Measurements from ENCODE around the gene CCDC192.

The CCDC192 gene

GRCh38 chr5:127957701-127958239 lies 254.6 kb downstream of the CCDC192 start:
- no peaks in the 10 kb centered on the region for H4K20me1 ChIP-seq (ENCODE audit: low read depth, low read length)
- H3K27ac ChIP-seq (ENCODE audit: low read depth, low read length), result no peak overlapping the region
- no peak overlapping the region for H3K4me2 ChIP-seq (ENCODE audit: low read depth, low read length, poor library complexity, severe bottlenecking)
- no peak overlapping the region for H3K9ac ChIP-seq (ENCODE audit: low read length)
- 0 out of 2 replicates have a peak, but pooled peaks cover 3% of the 10 kb centered on the region for H3K36me3 ChIP-seq (ENCODE audit: low read length)
- TF ChIP-seq, protein P1, sequence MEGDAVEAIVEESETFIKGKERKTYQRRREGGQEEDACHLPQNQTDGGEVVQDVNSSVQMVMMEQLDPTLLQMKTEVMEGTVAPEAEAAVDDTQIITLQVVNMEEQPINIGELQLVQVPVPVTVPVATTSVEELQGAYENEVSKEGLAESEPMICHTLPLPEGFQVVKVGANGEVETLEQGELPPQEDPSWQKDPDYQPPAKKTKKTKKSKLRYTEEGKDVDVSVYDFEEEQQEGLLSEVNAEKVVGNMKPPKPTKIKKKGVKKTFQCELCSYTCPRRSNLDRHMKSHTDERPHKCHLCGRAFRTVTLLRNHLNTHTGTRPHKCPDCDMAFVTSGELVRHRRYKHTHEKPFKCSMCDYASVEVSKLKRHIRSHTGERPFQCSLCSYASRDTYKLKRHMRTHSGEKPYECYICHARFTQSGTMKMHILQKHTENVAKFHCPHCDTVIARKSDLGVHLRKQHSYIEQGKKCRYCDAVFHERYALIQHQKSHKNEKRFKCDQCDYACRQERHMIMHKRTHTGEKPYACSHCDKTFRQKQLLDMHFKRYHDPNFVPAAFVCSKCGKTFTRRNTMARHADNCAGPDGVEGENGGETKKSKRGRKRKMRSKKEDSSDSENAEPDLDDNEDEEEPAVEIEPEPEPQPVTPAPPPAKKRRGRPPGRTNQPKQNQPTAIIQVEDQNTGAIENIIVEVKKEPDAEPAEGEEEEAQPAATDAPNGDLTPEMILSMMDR (IDR thresholded peaks at IDR 0.05; ENCODE audit: insufficient read depth, low read length, poor library complexity, severe bottlenecking), result no peak
- TF ChIP-seq EZH2phosphoT487 (conservative IDR thresholded peaks at IDR 0.05; ENCODE audit: low read length), result no peak
- H2AFZ ChIP-seq (ENCODE audit: low read depth, low read length, severe bottlenecking), result no peak overlapping the region
- H3F3A ChIP-seq (ENCODE audit: insufficient read depth), result no peaks in the 10 kb centered on the region
- H3K9me2 ChIP-seq (replicated peaks; ENCODE audit: insufficient read depth, low read length), result no peaks in the 10 kb centered on the region
- no peaks in the 10 kb centered on the region for H3K27me3 ChIP-seq (ENCODE audit: low read length)
- no peaks in the 10 kb centered on the region for H3K79me2 ChIP-seq (ENCODE audit: insufficient read depth, low read length)
- H3K4me3 ChIP-seq (ENCODE audit: insufficient read depth, low read length, poor library complexity, severe bottlenecking), result no peak overlapping the region
- H3K9me3 ChIP-seq (ENCODE audit: insufficient read depth, low read length), result no peaks in the 10 kb centered on the region

GRCh38 chr5:127958421-127959011 lies 255.3 kb downstream of the CCDC192 start:
- Histone ChIP-seq H3K79me2 (ENCODE audit: insufficient read depth, low read length) (no peaks in the 10 kb centered on the region), H4K20me1 (ENCODE audit: low read depth, low read length) (no peaks in the 10 kb centered on the region)

DNA sequence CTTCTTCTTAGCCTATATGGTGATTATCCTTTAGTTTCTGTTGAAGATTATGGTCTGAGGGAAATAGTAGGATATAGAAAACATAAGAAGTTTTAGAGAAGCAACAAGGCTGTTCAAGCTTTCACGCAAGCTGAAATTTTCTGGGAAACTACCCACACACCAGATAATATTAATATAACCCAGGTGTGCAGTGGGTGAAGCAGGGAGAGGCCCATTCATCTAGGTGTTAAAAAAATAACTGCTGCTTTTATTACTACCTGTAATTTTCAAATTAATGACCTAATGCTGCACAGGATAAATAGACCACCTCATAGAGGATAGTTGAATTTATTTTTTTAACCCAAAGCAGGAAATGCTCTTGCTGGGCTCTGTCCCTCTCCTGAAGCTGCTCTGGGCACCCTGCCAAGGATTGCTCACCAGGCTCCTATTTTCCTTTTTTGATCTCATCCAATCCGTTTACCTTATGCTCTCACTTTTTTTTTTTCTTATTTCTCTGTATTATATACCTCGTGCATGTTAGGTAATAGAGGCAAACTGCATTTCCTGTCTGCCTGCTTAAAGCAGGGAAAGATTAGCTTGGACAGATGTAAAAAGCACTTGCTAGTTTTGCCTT lies 256.1 kb downstream of the CCDC192 start:
- TF ChIP-seq, protein P1 (IDR thresholded peaks at IDR 0.05; ENCODE audit: insufficient read depth, low read length, poor library complexity, severe bottlenecking), result no peak
- TF ChIP-seq EZH2phosphoT487 (conservative IDR thresholded peaks at IDR 0.05; ENCODE audit: low read length), result no peak
- no peak overlapping the region for H3K27ac ChIP-seq (ENCODE audit: low read depth, low read length)
- H3K9me3 ChIP-seq (ENCODE audit: insufficient read depth, low read length), result no peaks in the 10 kb centered on the region
- H3F3A ChIP-seq (ENCODE audit: insufficient read depth), result no peaks in the 10 kb centered on the region
- H3K36me3 ChIP-seq (ENCODE audit: low read length), result 0 out of 2 replicates have a peak, but pooled peaks cover 3% of the 10 kb centered on the region
- no peak overlapping the region for H2AFZ ChIP-seq (ENCODE audit: low read depth, low read length, severe bottlenecking)
- no peak overlapping the region for H3K4me2 ChIP-seq (ENCODE audit: low read depth, low read length, poor library complexity, severe bottlenecking)
- no peak overlapping the region for H3K9ac ChIP-seq (ENCODE audit: low read length)
- no peaks in the 10 kb centered on the region for H3K79me2 ChIP-seq (ENCODE audit: insufficient read depth, low read length)
- no peaks in the 10 kb centered on the region for H3K27me3 ChIP-seq (ENCODE audit: low read length)
- no peaks in the 10 kb centered on the region for H3K9me2 ChIP-seq (replicated peaks; ENCODE audit: insufficient read depth, low read length)
- H4K20me1 ChIP-seq (ENCODE audit: low read depth, low read length), result no peaks in the 10 kb centered on the region
- H3K4me3 ChIP-seq (ENCODE audit: insufficient read depth, low read length, poor library complexity, severe bottlenecking), result no peak overlapping the region

More at GRCh38 chr5:127958421-127959011, 255.3 kb downstream of the CCDC192 start:
- Histone ChIP-seq H3F3A (ENCODE audit: insufficient read depth) (no peaks in the 10 kb centered on the region), H2AFZ (ENCODE audit: low read depth, low read length, severe bottlenecking) (no peak overlapping the region), H3K36me3 (ENCODE audit: low read length) (0 out of 2 replicates have a peak, but pooled peaks cover 3% of the 10 kb centered on the region), H3K27me3 (ENCODE audit: low read length) (no peaks in the 10 kb centered on the region), H3K27ac (ENCODE audit: low read depth, low read length) (no peak overlapping the region), H3K9ac (ENCODE audit: low read length) (no peak overlapping the region), H3K9me3 (ENCODE audit: insufficient read depth, low read length) (no peaks in the 10 kb centered on the region), H3K9me2 (replicated peaks; ENCODE audit: insufficient read depth, low read length) (no peaks in the 10 kb centered on the region), H3K4me3 (ENCODE audit: insufficient read depth, low read length, poor library complexity, severe bottlenecking) (no peak overlapping the region), H3K4me2 (ENCODE audit: low read depth, low read length, poor library complexity, severe bottlenecking) (no peak overlapping the region)
- TF ChIP-seq, protein P1 (IDR thresholded peaks at IDR 0.05; ENCODE audit: insufficient read depth, low read length, poor library complexity, severe bottlenecking), result no peak
- TF ChIP-seq EZH2phosphoT487 (conservative IDR thresholded peaks at IDR 0.05; ENCODE audit: low read length), result no peak

Measured in SU-DHL-6 (cell line).